ENCODE data around the gene DDB1. TPM values are rescaled to one million over a fixed set of nuclear protein-coding genes. Genes with fewer than 3 reads are reported as not detected.

Gene DDB1
- total RNA-seq, 1 donor from 2014 or later: 234 TPM

- DNase-seq (ENCODE audit: low read depth in 2 of 2): no peak
Observed at GRCh38 chr11:61297341-61297740, 35.6 kb downstream of the DDB1 start.

- peak in 1 of 2 donors; percentile 20 for DNase-seq (ENCODE audit: low read depth in 2 of 2)
Observed at GRCh38 chr11:61295596-61295926, 37.3 kb downstream of the DDB1 start.

GRCh38 chr11:61294717-61295595 is 37.9 kb downstream of the DDB1 start, which contains the start of gene VWCE:
Gene VWCE (minus strand): TSS chr11:61295316. CDS start chr11:61295037, 279 bp downstream.
- peak; percentile 57 to 65 for DNase-seq (ENCODE audit: low read depth in 2 of 2)

GRCh38 chr11:61293867-61294716 is 38.8 kb downstream of the DDB1 start:
- peak; percentile 47 to 85 for DNase-seq (ENCODE audit: low read depth in 2 of 2)

GRCh38 chr11:61292356-61292755 is 40.5 kb downstream of the DDB1 start:
- DNase-seq (ENCODE audit: low read depth in 2 of 2): no peak

- no peak for DNase-seq (ENCODE audit: low read depth in 2 of 2)
Observed at GRCh38 chr11:61290905-61291690, 41.8 kb downstream of the DDB1 start.

- DNase-seq (ENCODE audit: low read depth in 2 of 2): no peak
Observed at GRCh38 chr11:61287338-61287977, 45.4 kb downstream of the DDB1 start.

GRCh38 chr11:61283613-61284012 is 49.3 kb downstream of the DDB1 start:
- DNase-seq (ENCODE audit: low read depth in 2 of 2): no peak

GRCh38 chr11:61281581-61282250 is 51.2 kb downstream of the DDB1 start:
- peak; percentile 58 to 81 for DNase-seq (ENCODE audit: low read depth in 2 of 2)

- no peak for DNase-seq (ENCODE audit: low read depth in 2 of 2)
Observed at GRCh38 chr11:61280883-61281580, 51.9 kb downstream of the DDB1 start.

- no peak for DNase-seq (ENCODE audit: low read depth in 2 of 2)
Observed at GRCh38 chr11:61279934-61280659, 52.8 kb downstream of the DDB1 start.

GRCh38 chr11:61278001-61278470 is 54.9 kb downstream of the DDB1 start:
- DNase-seq (ENCODE audit: low read depth in 2 of 2): no peak

GRCh38 chr11:61277186-61278000 is 55.5 kb downstream of the DDB1 start:
- no peak for DNase-seq (ENCODE audit: low read depth in 2 of 2)

- DNase-seq (ENCODE audit: low read depth in 2 of 2): no peak
Observed at GRCh38 chr11:61275191-61275590, 57.7 kb downstream of the DDB1 start.

- DNase-seq (ENCODE audit: low read depth in 2 of 2): no peak
Observed at GRCh38 chr11:61274084-61274483, 58.8 kb downstream of the DDB1 start.

- no peak for DNase-seq (ENCODE audit: low read depth in 2 of 2)
Observed at GRCh38 chr11:61273178-61274078, 59.5 kb downstream of the DDB1 start.

GRCh38 chr11:61272731-61273130 is 60.2 kb downstream of the DDB1 start:
- DNase-seq (ENCODE audit: low read depth in 2 of 2): no peak

Data from lung microvascular endothelial cell (primary cell).